ENCODE measurements around the gene XDH.

DNA sequence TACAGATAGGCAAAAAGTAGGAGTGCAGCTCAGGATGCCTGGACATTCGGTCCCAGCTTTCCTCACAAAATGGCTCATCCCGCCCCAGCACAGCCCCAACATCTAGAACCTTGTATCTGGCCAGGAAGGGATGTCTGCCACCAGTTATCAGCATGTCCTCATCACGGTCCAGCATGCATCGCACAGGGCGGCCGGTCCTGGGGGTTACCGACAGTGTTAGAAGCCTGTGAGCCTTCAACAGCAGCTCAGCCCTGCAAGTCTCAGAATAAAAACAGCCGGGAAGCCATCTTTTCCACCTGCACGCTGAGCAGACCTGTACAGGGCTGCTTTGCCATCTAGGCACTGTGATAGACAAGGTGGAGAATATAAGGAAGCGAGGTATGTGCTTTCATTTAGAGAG lies 49.2 kb downstream of the XDH start:
- TF ChIP-seq CTCF (IDR thresholded peaks at IDR 0.05) (no peak), EP300 (IDR thresholded peaks at IDR 0.05; ENCODE audit: low read depth) (no peak), POLR2AphosphoS5 (IDR thresholded peaks at IDR 0.05) (no peak)
